Measurements from ENCODE around the gene CNTNAP1. TPM values are rescaled to one million over a fixed set of nuclear protein-coding genes. Genes with fewer than 3 reads are reported as not detected.

The CNTNAP1 gene
- total and polyA plus RNA-seq, 9 of the 15 experiments (the other 6 are each of a cell fraction or from before 2014, with no cell fraction given) = 0.10 to 1.8 (median 0.62) TPM

DNA sequence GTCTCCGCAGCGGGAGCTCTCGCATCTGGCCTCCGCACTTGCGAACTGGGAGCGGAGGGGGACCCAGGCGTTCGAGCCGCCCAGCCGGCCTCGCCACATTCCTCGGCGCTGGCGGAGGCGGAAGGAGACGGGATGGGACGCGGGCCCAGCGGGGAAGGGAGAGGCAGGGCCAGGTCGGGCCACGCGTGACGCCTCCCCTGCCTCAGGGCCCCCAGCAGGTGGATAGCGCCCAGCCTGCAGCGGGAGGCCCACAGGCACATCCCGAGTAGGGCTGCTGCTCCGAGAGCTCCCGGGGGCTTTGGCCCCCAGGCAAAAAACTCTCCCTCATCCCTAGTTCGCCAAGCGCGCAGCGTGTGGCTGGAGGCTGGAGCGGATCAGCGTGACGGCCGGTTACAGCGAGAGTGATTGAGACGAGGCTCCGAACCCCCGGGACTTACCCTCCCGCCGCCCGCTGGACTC, 6.3 kb upstream of the CNTNAP1 start (continued):
- TF ChIP-seq BRCA1 (IDR thresholded peaks at IDR 0.05) (no peak), BRCA1 (CRISPR knock-in tag; IDR thresholded peaks at IDR 0.05) (no peak), ZBTB2 (IDR thresholded peaks at IDR 0.05) (peak; percentile 87), KDM4B (IDR thresholded peaks at IDR 0.05; ENCODE audit: borderline replicate concordance in 2 of 2, low read depth in 1 of 2) (no peak), GTF2B (IDR thresholded peaks at IDR 0.05; ENCODE audit: extremely low read depth, insufficient read length) (no peak), GTF2A2 (tag; IDR thresholded peaks at IDR 0.05) (no peak), XRCC5 (IDR thresholded peaks at IDR 0.05; ENCODE audit: low read depth, low read length) (0 out of 2 replicates have a peak, but pooled peaks have one; percentile 51), NCOA1 (IDR thresholded peaks at IDR 0.05; ENCODE audit: low read depth) (no peak), THRA (IDR thresholded peaks at IDR 0.05) (no peak), ZBTB7A (IDR thresholded peaks at IDR 0.05; ENCODE audit: borderline replicate concordance, control insufficient read depth, low read depth, low read length) (peak; percentile 32; the same call in 1 of the 2 replicates), POLR2G (IDR thresholded peaks at IDR 0.05; ENCODE audit: low read depth, low read length) (peak; percentile 13), ZNF695 (CRISPR knock-in tag; IDR thresholded peaks at IDR 0.05) (no peak), E2F6 (IDR thresholded peaks at IDR 0.05; ENCODE audit: borderline replicate concordance in 1 of 2, extremely low read depth in 1 of 2, insufficient read depth in 1 of 2, insufficient read length in 1 of 2, low read depth in 1 of 2, low read length in 1 of 2, poor library complexity in 1 of 2, severe bottlenecking in 1 of 2) (peak in 1 of 2 experiments; percentile 35), STAT5A (IDR thresholded peaks at IDR 0.05; ENCODE audit: borderline replicate concordance, low read length) (no peak), CTBP1 (IDR thresholded peaks at IDR 0.05; ENCODE audit: borderline replicate concordance) (0 out of 2 replicates have a peak, but pooled peaks have one; percentile 11), KDM5B (IDR thresholded peaks at IDR 0.05; ENCODE audit: insufficient replicate concordance, low read depth, low read length) (peak; percentile 43), KAT7 (CRISPR knock-in tag; IDR thresholded peaks at IDR 0.05; ENCODE audit: borderline replicate concordance) (no peak), MCM3 (IDR thresholded peaks at IDR 0.05) (no peak)
- TF ChIP-seq, protein P1, sequence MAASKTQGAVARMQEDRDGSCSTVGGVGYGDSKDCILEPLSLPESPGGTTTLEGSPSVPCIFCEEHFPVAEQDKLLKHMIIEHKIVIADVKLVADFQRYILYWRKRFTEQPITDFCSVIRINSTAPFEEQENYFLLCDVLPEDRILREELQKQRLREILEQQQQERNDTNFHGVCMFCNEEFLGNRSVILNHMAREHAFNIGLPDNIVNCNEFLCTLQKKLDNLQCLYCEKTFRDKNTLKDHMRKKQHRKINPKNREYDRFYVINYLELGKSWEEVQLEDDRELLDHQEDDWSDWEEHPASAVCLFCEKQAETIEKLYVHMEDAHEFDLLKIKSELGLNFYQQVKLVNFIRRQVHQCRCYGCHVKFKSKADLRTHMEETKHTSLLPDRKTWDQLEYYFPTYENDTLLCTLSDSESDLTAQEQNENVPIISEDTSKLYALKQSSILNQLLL (CRISPR knock-in tag; IDR thresholded peaks at IDR 0.05; ENCODE audit: borderline replicate concordance) = no peak
- TF ChIP-seq, protein P2, sequence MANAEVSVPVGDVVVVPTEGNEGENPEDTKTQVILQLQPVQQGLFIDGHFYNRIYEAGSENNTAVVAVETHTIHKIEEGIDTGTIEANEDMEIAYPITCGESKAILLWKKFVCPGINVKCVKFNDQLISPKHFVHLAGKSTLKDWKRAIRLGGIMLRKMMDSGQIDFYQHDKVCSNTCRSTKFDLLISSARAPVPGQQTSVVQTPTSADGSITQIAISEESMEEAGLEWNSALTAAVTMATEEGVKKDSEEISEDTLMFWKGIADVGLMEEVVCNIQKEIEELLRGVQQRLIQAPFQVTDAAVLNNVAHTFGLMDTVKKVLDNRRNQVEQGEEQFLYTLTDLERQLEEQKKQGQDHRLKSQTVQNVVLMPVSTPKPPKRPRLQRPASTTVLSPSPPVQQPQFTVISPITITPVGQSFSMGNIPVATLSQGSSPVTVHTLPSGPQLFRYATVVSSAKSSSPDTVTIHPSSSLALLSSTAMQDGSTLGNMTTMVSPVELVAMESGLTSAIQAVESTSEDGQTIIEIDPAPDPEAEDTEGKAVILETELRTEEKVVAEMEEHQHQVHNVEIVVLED (CRISPR knock-in tag; IDR thresholded peaks at IDR 0.05) = no peak

Measured in K562 (cell line).